Activated T-cell treated with anti-CD3 and anti-CD28 coated beads, Interleukin-2, amount 50 U/mL, for 4 hours (primary cell): ENCODE measurements around the gene RNF25. TPM values are rescaled to one million over a fixed set of nuclear protein-coding genes. Genes with fewer than 3 reads are reported as not detected.

Source experiments
- ATAC-seq, 2 donors: fragments of 200-7000 bp; cut with Tn5 transposase; one replicate each; pipeline ENCODE4 v1.10.0; 2021
- DNase-seq: peaks from one replicate; pipeline ENCODE4 v3.0.0-alpha.2; 2020
- H3K27me3 Mint-ChIP-seq: one replicate; pipeline ENCODE4 v1.8.0; 2021; ENCODE audit warnings: low read depth, mixed read lengths
- H3K36me3 Mint-ChIP-seq: one replicate; pipeline ENCODE4 v1.8.0; 2022; ENCODE audit warnings: mixed read lengths; ENCODE audit not compliant: insufficient read depth
- H3K4me1 Mint-ChIP-seq: one replicate; pipeline ENCODE4 v1.8.0; 2021; ENCODE audit warnings: low read depth, mixed read lengths
- H3K4me3 Mint-ChIP-seq: one replicate; pipeline ENCODE4 v1.8.0; 2021; ENCODE audit warnings: mild to moderate bottlenecking, moderate library complexity, mixed read lengths
- H3K9me3 Mint-ChIP-seq: one replicate; pipeline ENCODE4 v1.8.0; 2021; ENCODE audit warnings: mixed read lengths
- total RNA-seq, 3 donors: library from RNA; stranded (reverse); gene quantifications; one replicate each; pipeline ENCODE4 v1.2.1, GENCODE V29; 2021

The RNF25 gene
- total RNA-seq, 3 donors from 2014 or later: 25.6 to 34.6 (median 32.7) TPM

DNA sequence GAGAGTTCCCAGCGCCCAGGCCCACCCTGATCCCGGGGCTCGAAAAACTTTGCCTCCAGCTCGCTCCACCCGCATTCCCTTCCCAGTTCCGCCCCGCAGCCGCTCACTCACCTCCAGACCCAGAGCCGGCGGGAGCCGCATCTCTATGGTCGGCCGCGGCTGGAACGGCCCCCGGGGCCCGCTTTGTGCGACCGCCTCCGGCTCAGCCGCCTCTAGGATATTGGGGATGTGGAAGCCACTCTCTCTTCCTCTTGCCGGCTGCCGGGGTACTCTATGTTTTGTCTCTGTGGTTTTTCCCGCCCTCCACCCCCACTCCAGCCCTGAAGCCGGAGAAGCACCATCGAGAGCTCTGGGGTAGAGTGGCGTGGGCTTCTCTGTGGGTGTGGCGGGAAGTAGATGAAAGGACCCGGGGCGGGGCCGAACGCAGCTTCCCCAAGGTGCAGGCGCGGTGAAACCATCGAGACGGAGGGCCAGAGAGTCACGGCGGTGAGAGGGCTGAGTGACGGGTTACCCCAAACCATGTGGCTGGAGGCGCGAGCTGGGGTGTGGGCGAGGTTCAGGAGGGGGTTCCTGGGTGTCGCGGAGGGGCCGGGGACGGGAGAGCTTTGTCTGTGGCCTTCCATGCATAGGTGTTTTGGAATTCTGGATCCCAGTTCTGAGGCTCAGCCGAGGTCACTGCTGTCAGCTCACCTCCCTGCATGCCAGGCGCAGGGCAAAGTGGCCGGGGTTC is 12.4 kb downstream of the RNF25 start, which contains the start of the genes BCS1L and ZNF142:
BCS1L (plus strand) TSS at position 426 of the 730 bp plus-strand sequence. CDS start 1,305 bp downstream, outside the sequence.
ZNF142 (minus strand) TSS at position 366 of the 730 bp plus-strand sequence. CDS start 3,194 bp downstream, outside the sequence.
- Mint-ChIP-seq H3K36me3 (peaks cover 28% of the 10 kb centered on the region), H3K27me3 (no peaks in the 10 kb centered on the region), H3K9me3 (no peaks in the 10 kb centered on the region), H3K4me1 (peaks cover 30% of the 10 kb centered on the region), H3K4me3 (peak within 1 kb of the TSS; percentile 90)
- ATAC-seq: peak; percentile 96
- DNase-seq: peak; percentile 92

DNA sequence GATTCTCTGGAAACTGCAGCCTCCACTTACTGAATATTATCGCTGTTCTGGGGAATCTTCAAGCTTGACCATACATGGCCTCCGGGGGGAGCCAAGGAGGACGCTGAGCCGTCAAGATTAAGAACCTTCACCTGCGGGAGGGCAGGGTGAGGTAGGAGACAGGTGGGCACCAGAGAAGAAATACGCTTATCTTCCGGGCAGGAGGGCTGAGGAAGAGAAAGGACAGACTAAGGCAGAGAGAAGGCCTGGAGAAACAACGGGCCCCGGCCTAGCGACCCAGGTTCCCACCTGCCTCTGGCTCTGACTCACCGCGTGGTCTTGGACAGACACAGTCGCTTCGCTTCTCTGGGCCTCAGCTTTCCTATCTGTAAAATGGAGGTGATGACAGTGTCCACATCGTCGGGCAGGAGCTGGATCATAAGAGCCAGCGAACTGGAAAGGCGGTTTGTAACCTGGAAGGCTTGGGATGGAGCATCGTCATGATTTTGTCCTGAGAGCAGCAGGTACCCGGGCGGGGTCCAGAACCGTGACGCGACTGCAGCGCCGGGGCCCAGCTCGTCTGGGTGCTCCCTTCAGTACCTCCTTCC is 13.0 kb downstream of the RNF25 start:
- ATAC-seq (peak; percentile 38), DNase-seq (peak; percentile 28)
- no peaks in the 10 kb centered on the region for H3K9me3 Mint-ChIP-seq
- peaks cover 24% of the 10 kb centered on the region for H3K36me3 Mint-ChIP-seq
- peak overlapping the region; percentile 90 for H3K4me3 Mint-ChIP-seq
- no peaks in the 10 kb centered on the region for H3K27me3 Mint-ChIP-seq
- H3K4me1 Mint-ChIP-seq: peaks cover 30% of the 10 kb centered on the region

DNA sequence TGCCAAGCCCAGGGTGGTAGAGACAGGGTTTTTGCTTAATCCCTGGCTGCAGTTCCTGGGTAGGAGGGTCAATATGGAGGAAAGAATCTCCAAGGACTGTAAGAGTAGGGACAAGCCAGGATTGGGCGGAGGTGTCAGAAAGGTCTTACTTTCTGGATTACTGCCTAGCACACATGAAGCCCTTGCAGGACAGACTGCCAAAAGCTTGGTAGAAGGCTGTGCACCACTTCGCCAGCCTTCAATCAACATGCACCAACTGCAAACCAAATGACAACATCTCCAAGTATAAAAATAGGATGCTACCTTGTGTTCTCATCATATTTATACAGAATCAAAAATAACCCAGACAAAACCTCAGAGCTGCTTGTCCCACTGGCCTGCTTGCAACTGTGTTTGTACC is 16.1 kb downstream of the RNF25 start:
- Mint-ChIP-seq H3K27me3 (no peaks in the 10 kb centered on the region), H3K4me1 (peaks cover 30% of the 10 kb centered on the region), H3K9me3 (no peaks in the 10 kb centered on the region), H3K36me3 (peaks cover 12% of the 10 kb centered on the region), H3K4me3 (no peak overlapping the region)
- DNase-seq (no peak), ATAC-seq (no peak)

DNA sequence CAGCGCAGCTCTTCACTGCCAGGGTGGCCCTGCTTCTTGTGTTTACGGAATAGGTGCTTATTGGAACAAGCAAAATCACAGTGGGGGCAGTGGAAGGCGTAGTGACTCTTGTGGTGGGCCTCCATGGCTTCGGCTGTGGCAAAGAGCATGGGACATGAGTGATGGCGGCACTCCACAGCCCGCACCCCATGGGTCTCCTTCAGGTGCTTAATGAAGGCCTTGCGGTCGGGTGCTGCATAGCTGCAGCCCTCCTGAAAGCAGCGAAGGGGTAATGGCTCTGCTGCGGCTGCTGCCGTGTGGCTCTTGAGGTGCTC is 23.1 kb downstream of the RNF25 start:
- ATAC-seq (peak; percentile 20 to 31), DNase-seq (no peak)
- no peaks in the 10 kb centered on the region for H3K4me1 Mint-ChIP-seq
- no peaks in the 10 kb centered on the region for H3K9me3 Mint-ChIP-seq
- no peak overlapping the region for H3K4me3 Mint-ChIP-seq
- no peaks in the 10 kb centered on the region for H3K27me3 Mint-ChIP-seq
- peaks cover 44% of the 10 kb centered on the region for H3K36me3 Mint-ChIP-seq

DNA sequence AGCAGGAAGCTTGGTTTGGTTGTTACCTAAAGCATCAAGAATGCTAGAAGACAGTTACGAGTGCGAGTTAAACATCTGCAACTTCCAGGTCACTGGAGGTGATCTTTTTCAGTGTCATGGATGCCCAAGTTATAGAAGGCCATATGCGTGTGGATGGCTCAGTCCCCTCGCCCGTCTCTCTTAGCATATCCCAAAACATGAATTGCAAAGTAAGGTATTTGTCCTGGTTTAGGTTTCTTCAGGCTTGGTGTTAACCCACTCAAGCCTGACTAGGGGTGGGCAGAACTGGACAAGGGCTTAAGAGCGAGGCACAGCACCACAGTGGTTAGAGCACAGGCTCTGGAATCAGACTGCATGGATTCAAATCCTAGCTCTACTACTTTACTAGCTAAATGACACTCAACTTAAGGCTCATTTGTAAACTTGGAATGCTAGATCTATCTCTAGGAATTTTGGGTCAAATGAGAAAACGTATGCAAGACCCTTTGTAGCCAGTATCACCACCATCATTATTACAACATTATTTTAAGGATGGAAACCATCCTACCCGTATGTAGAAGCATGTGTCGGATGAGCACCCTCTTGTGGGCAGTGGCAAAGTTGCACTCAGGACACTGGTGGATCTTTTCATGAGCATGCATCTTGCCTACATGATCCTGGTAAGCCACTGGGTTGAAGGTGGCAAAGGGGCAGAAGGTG is 23.6 kb downstream of the RNF25 start:
- ATAC-seq: peak; percentile 68 to 87
- no peak overlapping the region for H3K4me3 Mint-ChIP-seq

DNA sequence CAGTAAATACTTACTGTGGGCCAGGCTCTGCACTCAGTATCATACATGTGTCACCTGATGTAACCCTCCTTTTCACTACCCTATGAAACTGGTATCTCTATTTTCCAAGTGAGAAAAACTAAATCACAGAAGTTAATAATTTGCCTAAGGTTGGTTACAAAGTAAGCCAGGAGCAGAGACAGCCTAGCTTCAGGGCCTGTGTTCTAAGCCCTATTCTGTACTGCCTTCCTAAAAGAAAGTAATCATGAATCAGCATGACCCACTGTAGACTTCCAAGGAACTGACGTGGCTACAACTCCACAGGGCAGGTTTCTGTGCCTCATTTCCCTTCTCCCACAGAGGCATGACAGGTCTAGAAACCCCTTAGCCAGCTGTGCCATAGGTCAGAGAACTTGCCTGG is 26.7 kb downstream of the RNF25 start:
- no peaks in the 10 kb centered on the region for H3K4me1 Mint-ChIP-seq
- H3K9me3 Mint-ChIP-seq: no peaks in the 10 kb centered on the region
- H3K4me3 Mint-ChIP-seq: no peak overlapping the region
- ATAC-seq (no peak), DNase-seq (no peak)
- peaks cover 38% of the 10 kb centered on the region for H3K36me3 Mint-ChIP-seq
- H3K27me3 Mint-ChIP-seq: no peaks in the 10 kb centered on the region

More for the DNA sequence above, 23.6 kb downstream of the RNF25 start:
- Mint-ChIP-seq H3K36me3 (peaks cover 44% of the 10 kb centered on the region), H3K9me3 (no peaks in the 10 kb centered on the region), H3K4me1 (no peaks in the 10 kb centered on the region), H3K27me3 (no peaks in the 10 kb centered on the region)
- DNase-seq: peak; percentile 39

DNA sequence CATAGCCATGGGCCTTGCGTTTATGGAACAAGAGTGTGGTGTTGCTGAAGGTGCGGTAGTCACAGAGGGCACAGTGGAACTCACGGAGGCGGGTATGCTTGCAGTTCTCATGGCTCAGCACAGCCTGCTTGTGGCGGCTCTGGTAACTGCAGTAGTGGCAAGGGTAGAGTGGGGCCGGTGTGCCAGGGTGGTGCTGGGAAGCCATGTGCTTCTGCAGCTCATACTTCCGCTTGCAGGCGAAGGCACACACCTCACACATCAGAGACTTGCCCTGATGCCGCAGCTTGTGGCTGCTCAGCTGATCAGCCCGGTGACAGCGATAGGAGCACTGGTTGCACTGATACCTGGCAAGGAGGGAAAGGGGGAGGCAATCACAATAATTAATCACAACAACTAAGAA is 27.1 kb downstream of the RNF25 start:
- Mint-ChIP-seq H3K36me3 (peaks cover 38% of the 10 kb centered on the region), H3K4me3 (no peak overlapping the region), H3K27me3 (no peaks in the 10 kb centered on the region), H3K4me1 (no peaks in the 10 kb centered on the region), H3K9me3 (no peaks in the 10 kb centered on the region)
- no peak for DNase-seq
- no peak for ATAC-seq

DNA sequence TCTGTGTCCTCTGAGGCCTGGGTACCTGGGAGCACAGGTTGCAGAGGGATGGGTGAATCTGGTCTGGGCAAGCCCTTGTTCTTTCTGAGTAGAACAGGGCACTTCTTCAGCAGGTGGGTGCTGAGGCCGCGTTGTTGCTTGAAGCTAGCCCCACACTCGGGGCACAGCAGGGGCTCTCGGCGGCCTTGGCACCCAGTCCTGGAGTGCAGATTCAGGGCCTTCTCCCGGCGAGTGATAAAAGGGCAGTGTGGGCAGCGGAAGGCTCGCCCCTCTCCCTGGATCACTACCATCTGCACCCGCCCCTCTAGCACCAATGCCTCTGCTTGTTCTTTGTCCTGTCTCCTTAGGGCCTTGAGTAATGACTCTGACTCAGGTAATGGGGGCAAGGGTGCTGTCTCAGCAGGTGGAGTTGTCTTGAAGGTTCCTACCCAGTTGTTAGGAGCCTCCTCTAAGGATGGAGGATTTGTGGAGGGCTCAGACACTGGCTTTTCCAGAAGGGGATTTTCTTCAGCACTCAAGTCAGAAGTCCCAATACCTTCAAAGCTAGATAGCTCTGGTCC is 28.0 kb downstream of the RNF25 start:
- no peaks in the 10 kb centered on the region for H3K4me1 Mint-ChIP-seq
- no peak overlapping the region for H3K4me3 Mint-ChIP-seq
- H3K9me3 Mint-ChIP-seq: no peaks in the 10 kb centered on the region
- peaks cover 41% of the 10 kb centered on the region for H3K36me3 Mint-ChIP-seq
- H3K27me3 Mint-ChIP-seq: no peaks in the 10 kb centered on the region
- DNase-seq (no peak), ATAC-seq (no peak)

DNA sequence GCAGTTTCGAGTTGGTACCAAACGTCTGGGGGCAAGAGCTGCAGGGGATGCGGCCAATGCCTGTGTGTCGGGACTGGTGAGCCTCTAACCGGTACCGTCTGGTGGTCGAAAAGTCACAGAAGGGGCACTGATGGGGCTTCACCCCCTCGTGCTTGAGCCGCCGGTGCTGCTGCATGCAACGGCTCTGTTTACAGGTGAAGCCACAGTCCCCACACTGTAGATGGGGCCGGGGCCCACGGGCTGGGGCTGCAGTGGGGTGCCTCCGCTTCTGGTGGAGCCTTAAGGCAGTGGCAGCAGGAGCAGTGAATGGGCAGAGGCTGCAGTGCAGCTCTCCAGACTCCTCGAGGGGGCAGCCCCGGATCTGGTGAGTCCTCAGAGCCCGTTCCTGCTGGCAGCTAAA is 29.0 kb downstream of the RNF25 start:
- H3K4me1 Mint-ChIP-seq: no peaks in the 10 kb centered on the region
- DNase-seq: no peak
- H3K4me3 Mint-ChIP-seq: no peak overlapping the region
- peaks cover 37% of the 10 kb centered on the region for H3K36me3 Mint-ChIP-seq
- H3K9me3 Mint-ChIP-seq: no peaks in the 10 kb centered on the region
- H3K27me3 Mint-ChIP-seq: no peaks in the 10 kb centered on the region
- ATAC-seq: no peak

DNA sequence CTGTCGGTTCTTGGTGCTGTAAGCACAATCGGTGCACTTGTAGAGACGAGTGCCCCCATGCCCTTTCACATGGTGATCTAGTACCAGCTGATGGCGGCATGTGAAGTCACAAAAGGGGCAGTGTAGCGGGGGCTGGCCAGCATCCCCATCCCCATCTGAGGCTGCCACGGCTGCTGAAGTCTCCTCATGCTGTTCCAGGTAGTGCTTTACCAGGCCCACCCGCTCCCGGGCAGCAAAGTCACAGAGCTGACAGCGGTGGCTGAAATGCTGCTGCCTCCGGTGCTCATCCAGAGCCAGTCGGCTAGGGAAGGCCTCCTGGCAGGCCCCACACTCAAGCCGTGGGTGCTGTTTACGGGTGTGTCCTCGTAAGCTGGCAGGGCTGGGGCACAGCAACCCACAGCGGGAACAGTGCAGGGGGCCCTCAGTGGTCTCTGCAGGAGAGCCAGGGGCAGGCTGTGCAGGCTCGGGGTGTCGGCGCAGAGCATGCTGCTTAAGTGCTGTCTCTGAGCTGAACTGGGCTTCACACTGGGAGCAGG is 29.6 kb downstream of the RNF25 start:
- Mint-ChIP-seq H3K4me3 (no peak overlapping the region), H3K36me3 (peaks cover 35% of the 10 kb centered on the region), H3K9me3 (no peaks in the 10 kb centered on the region)

DNA sequence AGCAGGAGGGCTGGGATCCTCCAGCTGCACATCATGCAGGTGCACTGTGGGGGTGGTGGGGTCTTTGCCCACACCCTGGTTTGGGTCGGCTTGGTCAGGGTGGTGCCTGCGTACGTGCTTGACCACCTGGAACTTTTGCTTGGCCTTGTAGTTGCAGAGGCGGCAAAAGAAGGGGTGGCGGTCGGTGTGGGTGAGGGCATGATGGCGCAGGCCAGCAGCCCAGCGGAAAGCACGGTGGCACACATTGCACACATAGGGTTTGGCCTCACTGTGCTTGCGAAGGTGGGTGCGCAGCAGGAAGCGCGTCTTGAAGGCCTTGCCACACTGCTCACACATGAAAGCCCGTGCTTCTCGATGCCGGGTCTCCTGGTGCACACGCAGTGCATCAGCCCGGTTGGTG is 33.4 kb downstream of the RNF25 start:
- Mint-ChIP-seq H3K36me3 (peaks cover 24% of the 10 kb centered on the region), H3K4me1 (no peaks in the 10 kb centered on the region), H3K27me3 (no peaks in the 10 kb centered on the region), H3K9me3 (no peaks in the 10 kb centered on the region), H3K4me3 (no peak overlapping the region)
- DNase-seq: no peak
- ATAC-seq: no peak

More for the DNA sequence above, 29.6 kb downstream of the RNF25 start:
- Mint-ChIP-seq H3K4me1 (no peaks in the 10 kb centered on the region), H3K27me3 (no peaks in the 10 kb centered on the region)
- DNase-seq (no peak), ATAC-seq (no peak)

DNA sequence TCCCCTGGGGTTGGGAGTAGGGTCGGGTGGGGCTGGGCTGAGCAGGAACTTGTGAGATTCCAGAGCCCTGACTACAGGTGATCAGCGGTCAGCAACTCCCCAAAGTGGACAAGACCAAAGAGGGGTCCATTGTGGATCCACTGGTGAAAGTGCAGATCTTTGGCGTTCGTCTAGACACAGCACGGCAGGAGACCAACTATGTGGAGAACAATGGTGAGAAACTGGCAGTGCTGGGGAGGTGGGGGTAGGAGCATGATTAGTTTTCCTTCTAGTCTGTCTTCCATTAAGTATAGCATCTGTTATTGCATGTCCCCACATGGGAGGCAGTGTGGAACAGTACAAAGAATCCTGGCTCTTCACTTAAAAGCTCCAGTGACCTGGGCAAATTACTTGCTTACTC is 36.1 kb downstream of the RNF25 start:
- DNase-seq: no peak
- ATAC-seq: no peak
- no peak overlapping the region for H3K4me3 Mint-ChIP-seq
- no peaks in the 10 kb centered on the region for H3K27me3 Mint-ChIP-seq
- no peaks in the 10 kb centered on the region for H3K9me3 Mint-ChIP-seq
- peaks cover 24% of the 10 kb centered on the region for H3K36me3 Mint-ChIP-seq
- no peaks in the 10 kb centered on the region for H3K4me1 Mint-ChIP-seq

DNA sequence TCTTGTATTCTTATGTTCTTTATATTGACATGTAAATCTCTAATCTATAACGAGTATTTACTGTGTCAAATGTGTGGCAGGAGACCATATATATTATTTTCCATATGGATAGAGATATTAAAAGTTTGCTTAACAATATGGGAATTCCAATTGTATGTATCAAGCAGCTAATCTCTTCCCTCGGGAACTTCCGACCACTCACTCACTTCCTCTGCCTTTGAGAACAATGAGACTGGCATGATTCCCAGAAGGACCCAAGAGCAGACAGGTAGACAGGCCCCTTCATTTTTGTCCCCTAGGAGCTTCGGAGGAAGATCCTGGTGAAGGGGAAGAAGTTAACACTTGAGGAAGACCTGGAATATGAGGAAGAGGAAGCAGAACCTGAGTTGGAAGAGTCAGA is 40.0 kb downstream of the RNF25 start:
- Mint-ChIP-seq H3K4me3 (no peak overlapping the region), H3K9me3 (no peaks in the 10 kb centered on the region), H3K36me3 (peaks cover 6% of the 10 kb centered on the region)

DNA sequence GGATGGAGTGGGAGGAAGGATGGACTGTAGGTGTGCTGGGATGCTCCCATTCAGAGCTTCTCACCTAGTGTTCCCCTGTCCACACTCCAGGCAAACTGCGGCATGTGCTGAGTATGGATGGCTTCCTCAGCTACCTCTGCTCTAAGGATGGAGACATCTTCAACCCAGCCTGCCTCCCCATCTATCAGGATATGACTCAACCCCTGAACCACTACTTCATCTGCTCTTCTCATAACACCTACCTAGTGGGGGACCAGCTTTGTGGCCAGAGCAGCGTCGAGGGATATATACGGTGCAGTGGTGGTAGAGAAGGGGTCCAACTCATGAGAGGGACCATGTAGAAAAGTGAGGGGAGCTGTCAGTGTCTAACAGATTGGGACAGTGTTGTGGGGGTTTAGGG is 43.9 kb downstream of the RNF25 start:
- peak in 1 of 2 donors; percentile 43 for ATAC-seq
- Mint-ChIP-seq H3K4me3 (no peak overlapping the region), H3K4me1 (no peaks in the 10 kb centered on the region), H3K27me3 (no peaks in the 10 kb centered on the region), H3K9me3 (no peaks in the 10 kb centered on the region), H3K36me3 (no peaks in the 10 kb centered on the region)
- no peak for DNase-seq

More for the DNA sequence above, 40.0 kb downstream of the RNF25 start:
- H3K4me1 Mint-ChIP-seq: no peaks in the 10 kb centered on the region
- no peak for DNase-seq
- ATAC-seq: no peak
- H3K27me3 Mint-ChIP-seq: no peaks in the 10 kb centered on the region
